A549 (cell line): ENCODE measurements around the gene COL5A2. TPM values are rescaled to one million over a fixed set of nuclear protein-coding genes. Genes with fewer than 3 reads are reported as not detected.

Source experiments
- ATAC-seq, 2 experiments: fragments of 200-7000 bp in 1 of 2; fragments of >200 bp in 1 of 2; cut with Nextera tagmentation in 1 of 2; cut with Tn5 transposase in 1 of 2; 3 replicates each; pipeline versions ENCODE4 v1.8.0 to v1.9.1; 2018 to 2020; ENCODE audit warnings: mild to moderate bottlenecking in 1 of 2, moderate library complexity in 1 of 2
- CTCF ChIA-PET: fragments of 300-600 bp; sonication (Branson Sonifier 250); formaldehyde crosslinking; extraction: SDS; loops from one replicate; lab custom pipeline; 2021; ENCODE audit warnings: antibody characterized with exemption, inconsistent platforms; lab: Yijun Ruan, JAX
- POLR2A ChIA-PET: fragments of 350-600 bp; formaldehyde crosslinking; extraction: SDS; loops from one replicate; lab custom pipeline; 2021; ENCODE audit warnings: antibody characterized with exemption, inconsistent platforms; lab: Yijun Ruan, JAX
- DNase-seq, 2 experiments: peaks; one replicate each; pipeline versions ENCODE4 v3.0.0 to v3.0.0-alpha.2; 2011 to 2016; ENCODE audit warnings: low read depth in 1 of 2, low spot score in 1 of 2
- FAIRE-seq: peaks from 2 replicates; lab custom pipeline; 2011; peaks lifted over from hg19 to GRCh38; lab: Jason Lieb, UNC
- H3K27ac ChIP-seq, 2 experiments: fragments of >200 bp; sonication (Bioruptor Twin); formaldehyde crosslinking; 3 replicates each; pipeline ENCODE4 v1.5.1; 2016 to 2017
- H3K4me1 ChIP-seq: fragments of >200 bp; sonication (Bioruptor Twin); formaldehyde crosslinking; 3 replicates; pipeline ENCODE4 v1.6.1; 2016
- H3K4me2 ChIP-seq: fragments of >200 bp; sonication (Bioruptor Twin); formaldehyde crosslinking; 3 replicates; pipeline ENCODE4 v1.6.1; 2016
- H3K4me3 ChIP-seq: fragments of >200 bp; sonication (Bioruptor Twin); formaldehyde crosslinking; 3 replicates; pipeline ENCODE4 v1.5.1; 2016
- H3K9me3 ChIP-seq: fragments of >200 bp; sonication (Bioruptor Twin); formaldehyde crosslinking; 3 replicates; pipeline ENCODE4 v1.6.1; 2016
- ATOH8 ChIP-seq: fragments of 250-450 bp; sonication (Bioruptor Pico); IDR thresholded peaks from 2 replicates; pipeline ENCODE4 v1.5.0; 2020; ENCODE audit warnings: low read depth, mild to moderate bottlenecking, moderate library complexity
- BCL3 ChIP-seq: fragments of >200 bp; sonication (Bioruptor Twin); formaldehyde crosslinking; IDR thresholded peaks from 3 replicates; pipeline ENCODE4 v1.6.1; 2016
- CTCF ChIP-seq: fragments of >200 bp; sonication (Bioruptor Twin); formaldehyde crosslinking; IDR thresholded peaks from 3 replicates; pipeline ENCODE4 v1.5.1; 2016
- EHMT2 ChIP-seq: fragments of 200-600 bp; sonication (generic); IDR thresholded peaks from 2 replicates; pipeline ENCODE4 v1.6.1; 2016; ENCODE audit warnings: antibody characterized with exemption, low read depth, mild to moderate bottlenecking, moderate library complexity
- ELK1 ChIP-seq: fragments of 150-350 bp; IDR thresholded peaks from 2 replicates; pipeline ENCODE4 v1.6.1; 2014; ENCODE audit warnings: low read depth, mild to moderate bottlenecking, low read length
- EP300 ChIP-seq, 2 experiments: fragments of >200 bp; sonication (Bioruptor Twin); formaldehyde crosslinking; IDR thresholded peaks; 2 replicates in 1 of 2; 3 replicates in 1 of 2; pipeline ENCODE4 v1.6.1; 2016 to 2017
- ESRRA ChIP-seq: fragments of 150-350 bp; IDR thresholded peaks from 2 replicates; pipeline ENCODE4 v1.6.1; 2014; ENCODE audit warnings: mild to moderate bottlenecking, low read length, borderline replicate concordance
- FOSB ChIP-seq: fragments of 250-450 bp; sonication (Bioruptor Pico); IDR thresholded peaks from 2 replicates; pipeline ENCODE4 v1.5.0; 2020; ENCODE audit warnings: mild to moderate bottlenecking, moderate library complexity
- GATA3 ChIP-seq: IDR thresholded peaks from 2 replicates; pipeline ENCODE4 v1.6.1; 2012; ENCODE audit warnings: borderline replicate concordance
- HDAC2 ChIP-seq: fragments of 200-600 bp; sonication (generic); IDR thresholded peaks from 2 replicates; pipeline ENCODE4 v1.6.1; 2016
- HES2 ChIP-seq: fragments of >200 bp; sonication (Bioruptor Twin); formaldehyde crosslinking; IDR thresholded peaks from 2 replicates; pipeline ENCODE4 v1.6.1; 2016
- HEYL ChIP-seq: fragments of 250-450 bp; sonication (Bioruptor Pico); IDR thresholded peaks from 2 replicates; pipeline ENCODE4 v1.8.0; 2021; ENCODE audit warnings: mild to moderate bottlenecking, moderate library complexity
- HMGXB4 ChIP-seq: fragments of 250-450 bp; sonication (Bioruptor Pico); IDR thresholded peaks from 2 replicates; pipeline ENCODE4 v1.5.0; 2021; ENCODE audit warnings: mild to moderate bottlenecking, moderate library complexity, borderline replicate concordance
- HOXB5 ChIP-seq: fragments of 250-450 bp; sonication (Bioruptor Pico); IDR thresholded peaks from 2 replicates; pipeline ENCODE4 v1.5.0; 2020; ENCODE audit warnings: mild to moderate bottlenecking, moderate library complexity
- JUN ChIP-seq, 2 experiments: fragments of >200 bp; sonication (Bioruptor Twin); formaldehyde crosslinking; IDR thresholded peaks; 2 replicates in 1 of 2; 3 replicates in 1 of 2; pipeline ENCODE4 v1.6.1; 2016 to 2017
- NPAS2 ChIP-seq: fragments of 250-450 bp; sonication (Bioruptor Pico); IDR thresholded peaks from 2 replicates; pipeline ENCODE4 v1.8.0; 2022; ENCODE audit warnings: mild to moderate bottlenecking, moderate library complexity, borderline replicate concordance
- RAD21 ChIP-seq, 2 experiments: fragments of >200 bp in 1 of 2; sonication (Bioruptor Twin) in 1 of 2; formaldehyde crosslinking in 1 of 2; IDR thresholded peaks in 1 of 2; conservative IDR thresholded peaks in 1 of 2; 2 replicates in 1 of 2; 3 replicates in 1 of 2; pipeline ENCODE4 v1.6.1; 2012 to 2018; ENCODE audit warnings: inconsistent platforms in 1 of 2
- RCOR1 ChIP-seq: fragments of 150-350 bp; IDR thresholded peaks from 2 replicates; pipeline ENCODE4 v1.6.1; 2014; ENCODE audit warnings: antibody characterized with exemption, low read length, low read depth
- RNF2 ChIP-seq: fragments of 200-600 bp; sonication (generic); IDR thresholded peaks from 2 replicates; pipeline ENCODE4 v1.6.1; 2016; ENCODE audit warnings: low read depth, mild to moderate bottlenecking, antibody characterized with exemption, moderate library complexity, borderline replicate concordance
- SMC3 ChIP-seq: fragments of >200 bp; sonication (Bioruptor Twin); formaldehyde crosslinking; IDR thresholded peaks from 3 replicates; pipeline ENCODE4 v1.6.1; 2018; ENCODE audit warnings: inconsistent platforms
- TP53 ChIP-seq: fragments of 250-450 bp; sonication (Bioruptor Pico); IDR thresholded peaks from 2 replicates; pipeline ENCODE4 v1.5.0; 2021; ENCODE audit warnings: mild to moderate bottlenecking, moderate library complexity
- USF2 ChIP-seq: fragments of 450-650 bp; IDR thresholded peaks from 2 replicates; pipeline ENCODE4 v1.6.1; 2014; ENCODE audit warnings: antibody characterized with exemption
- ZC3H11A ChIP-seq: fragments of 450-650 bp; IDR thresholded peaks from 2 replicates; pipeline ENCODE4 v1.6.1; 2014; ENCODE audit warnings: antibody characterized with exemption, mild to moderate bottlenecking
- ZFP36 ChIP-seq: fragments of 450-650 bp; IDR thresholded peaks from 2 replicates; pipeline ENCODE4 v1.6.1; 2014; ENCODE audit warnings: borderline replicate concordance; ENCODE audit not compliant: partially characterized antibody
- WGBS: methylation state at CpG from one replicate; pipeline ENCODE4 v1.1.6; 2017; ENCODE audit errors: missing lambda C conversion rate; 5-methylcytosine and 5-hydroxymethylcytosine counted together
- polyA plus RNA-seq, 4 experiments: library from polyadenylated mRNA; depleted of rRNA in 3 of 4; stranded (reverse); fragments of >200 nt; fragmentation: RNase III in 1 of 4; extraction: RNeasy Plus Mini Kit Qiagen cat#74134 plus additional on column Dnase treatment in 1 of 4; gene quantifications; 2 replicates in 3 of 4; 3 replicates in 1 of 4; pipeline ENCODE4 v1.2.3, GENCODE V29; 2011 to 2017

COL5A2 gene
- polyA plus RNA-seq, 2 of the 4 experiments (the other 2 are of a cell fraction), result 152 to 215 TPM

GRCh38 chr2:189072036-189072435 lies 107.5 kb downstream of the COL5A2 start:
- H3K4me2 ChIP-seq, result no peak overlapping the region
- H3K4me1 ChIP-seq, result peaks cover 3% of the 10 kb centered on the region; the same call in 1 of the 3 replicates
- no peak for TF ChIP-seq RCOR1
- no peak for TF ChIP-seq EP300 (IDR thresholded peaks at IDR 0.05)
- TF ChIP-seq ESRRA, result no peak
- TF ChIP-seq RNF2, result no peak
- TF ChIP-seq EHMT2, result no peak
- TF ChIP-seq CTCF, result no peak
- no peak for TF ChIP-seq GATA3
- no peak for TF ChIP-seq FOSB (CRISPR knock-in tag)
- TF ChIP-seq HOXB5 (CRISPR knock-in tag), result no peak
- TF ChIP-seq ZFP36, result no peak
- TF ChIP-seq USF2, result no peak
- FAIRE-seq, result no peak
- H3K9me3 ChIP-seq, result no peaks in the 10 kb centered on the region
- ATAC-seq, result no peak
- ChIA-PET POLR2A (no interaction called here), CTCF (no interaction called here)
- no peak for DNase-seq
- no peak overlapping the region for H3K4me3 ChIP-seq
- no peak overlapping the region for H3K27ac ChIP-seq
- 94% methylated on average over 1 of the region's 1 CpG for WGBS

GRCh38 chr2:189069855-189070619 lies 109.5 kb downstream of the COL5A2 start:
- no peak overlapping the region for H3K4me3 ChIP-seq
- H3K27ac ChIP-seq, result no peak overlapping the region
- no peak for FAIRE-seq
- TF ChIP-seq ZFP36, result no peak
- TF ChIP-seq HDAC2, result no peak
- TF ChIP-seq ATOH8 (CRISPR knock-in tag), result no peak
- ChIA-PET CTCF (interaction anchor here (1.4 kb wide), 1 partner anchor 24 kb away, joined by 4 read pairs; no protein-coding TSS in a partner anchor), POLR2A (no interaction called here)
- peak in 1 of 2 experiments; percentile 14; a peak in 1 of 6 replicates for ATAC-seq
- no peaks in the 10 kb centered on the region for H3K9me3 ChIP-seq
- no peak overlapping the region for H3K4me2 ChIP-seq
- 0 out of 3 replicates have a peak, but pooled peaks cover 4% of the 10 kb centered on the region for H3K4me1 ChIP-seq
- DNase-seq, result no peak

- POLR2A ChIA-PET, result no interaction called here
- CTCF ChIA-PET, result no interaction called here
- Histone ChIP-seq H3K9me3 (no peaks in the 10 kb centered on the region), H3K4me3 (no peak overlapping the region), H3K27ac (no peak overlapping the region), H3K4me1 (peaks cover 4% of the 10 kb centered on the region; the same call in 2 of the 3 replicates), H3K4me2 (no peak overlapping the region)
- DNase-seq (no peak), FAIRE-seq (no peak), ATAC-seq (peak in 1 of 2 experiments; percentile 43; a peak in 3 of 6 replicates)
- TF ChIP-seq SMC3, result no peak
- no peak for TF ChIP-seq ELK1
- no peak for TF ChIP-seq HES2
- no peak for TF ChIP-seq BCL3
- TF ChIP-seq JUN (IDR thresholded peaks at IDR 0.05), result no peak
- TF ChIP-seq HMGXB4 (CRISPR knock-in tag), result no peak
- no peak for TF ChIP-seq EHMT2
- TF ChIP-seq RAD21 (conservative IDR thresholded peaks at IDR 0.05 in 1 of 2, IDR thresholded peaks at IDR 0.05 in 1 of 2), result no peak
- no peak for TF ChIP-seq ZC3H11A
- no peak for TF ChIP-seq TP53 (CRISPR knock-in tag)
- TF ChIP-seq NPAS2 (CRISPR knock-in tag), result no peak
- no peak for TF ChIP-seq HEYL (CRISPR knock-in tag)
Measured at GRCh38 chr2:189066037-189066436, 113.5 kb downstream of the COL5A2 start.
